Astrocyte of the spinal cord (primary cell): Measurements from ENCODE around the gene RAB11B.
A peak's percentile ranks its signal among the peaks of the same experiment; 100 is the strongest.
"Not testable (repeated sequence)": the region's sequence is repeated elsewhere in the genome, so short reads cannot be mapped to it uniquely, and the experiment has no call there.

Experiments used
- DNase-seq: peaks from one replicate; pipeline ENCODE4 v3.0.0; 2011; ENCODE audit warnings: low read depth, low spot score
- H3K4me3 ChIP-seq: 2 replicates; pipeline ENCODE4 v1.5.1; 2011; ENCODE audit warnings: low read depth, mild to moderate bottlenecking, low read length, moderate library complexity
- in situ Hi-C: cut with HindIII; loops from 2 replicates; pipeline ENCODE4 v1.10.0; 2017; ENCODE audit warnings: low sequenced_read_pairs
- TF ChIP-seq, protein P1 (sequence below): IDR thresholded peaks from 2 replicates; pipeline ENCODE4 v1.5.1; 2012; ENCODE audit warnings: low read depth, mild to moderate bottlenecking, low read length, inconsistent platforms

Gene RAB11B

DNA sequence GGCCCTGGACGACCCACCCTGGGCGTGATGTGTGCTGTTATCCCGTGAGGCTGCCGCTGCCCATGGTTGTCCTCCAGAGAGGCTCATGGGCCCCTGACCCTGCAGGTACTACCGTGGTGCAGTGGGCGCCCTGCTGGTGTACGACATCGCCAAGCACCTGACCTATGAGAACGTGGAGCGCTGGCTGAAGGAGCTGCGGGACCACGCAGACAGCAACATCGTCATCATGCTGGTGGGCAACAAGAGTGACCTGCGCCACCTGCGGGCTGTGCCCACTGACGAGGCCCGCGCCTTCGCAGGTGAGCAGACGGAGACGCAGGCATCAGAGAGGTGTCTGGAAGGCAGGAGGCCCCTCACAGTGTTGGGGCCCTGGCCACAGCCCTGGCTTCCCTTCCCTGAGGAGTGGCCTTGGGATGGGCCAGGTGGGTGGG lies 11.8 kb downstream of the RAB11B start:
- H3K4me3 ChIP-seq: no peak overlapping the region
- TF ChIP-seq, protein P1, sequence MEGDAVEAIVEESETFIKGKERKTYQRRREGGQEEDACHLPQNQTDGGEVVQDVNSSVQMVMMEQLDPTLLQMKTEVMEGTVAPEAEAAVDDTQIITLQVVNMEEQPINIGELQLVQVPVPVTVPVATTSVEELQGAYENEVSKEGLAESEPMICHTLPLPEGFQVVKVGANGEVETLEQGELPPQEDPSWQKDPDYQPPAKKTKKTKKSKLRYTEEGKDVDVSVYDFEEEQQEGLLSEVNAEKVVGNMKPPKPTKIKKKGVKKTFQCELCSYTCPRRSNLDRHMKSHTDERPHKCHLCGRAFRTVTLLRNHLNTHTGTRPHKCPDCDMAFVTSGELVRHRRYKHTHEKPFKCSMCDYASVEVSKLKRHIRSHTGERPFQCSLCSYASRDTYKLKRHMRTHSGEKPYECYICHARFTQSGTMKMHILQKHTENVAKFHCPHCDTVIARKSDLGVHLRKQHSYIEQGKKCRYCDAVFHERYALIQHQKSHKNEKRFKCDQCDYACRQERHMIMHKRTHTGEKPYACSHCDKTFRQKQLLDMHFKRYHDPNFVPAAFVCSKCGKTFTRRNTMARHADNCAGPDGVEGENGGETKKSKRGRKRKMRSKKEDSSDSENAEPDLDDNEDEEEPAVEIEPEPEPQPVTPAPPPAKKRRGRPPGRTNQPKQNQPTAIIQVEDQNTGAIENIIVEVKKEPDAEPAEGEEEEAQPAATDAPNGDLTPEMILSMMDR: no peak
- no peak for DNase-seq
- in situ Hi-C loops: no loop called here

DNA sequence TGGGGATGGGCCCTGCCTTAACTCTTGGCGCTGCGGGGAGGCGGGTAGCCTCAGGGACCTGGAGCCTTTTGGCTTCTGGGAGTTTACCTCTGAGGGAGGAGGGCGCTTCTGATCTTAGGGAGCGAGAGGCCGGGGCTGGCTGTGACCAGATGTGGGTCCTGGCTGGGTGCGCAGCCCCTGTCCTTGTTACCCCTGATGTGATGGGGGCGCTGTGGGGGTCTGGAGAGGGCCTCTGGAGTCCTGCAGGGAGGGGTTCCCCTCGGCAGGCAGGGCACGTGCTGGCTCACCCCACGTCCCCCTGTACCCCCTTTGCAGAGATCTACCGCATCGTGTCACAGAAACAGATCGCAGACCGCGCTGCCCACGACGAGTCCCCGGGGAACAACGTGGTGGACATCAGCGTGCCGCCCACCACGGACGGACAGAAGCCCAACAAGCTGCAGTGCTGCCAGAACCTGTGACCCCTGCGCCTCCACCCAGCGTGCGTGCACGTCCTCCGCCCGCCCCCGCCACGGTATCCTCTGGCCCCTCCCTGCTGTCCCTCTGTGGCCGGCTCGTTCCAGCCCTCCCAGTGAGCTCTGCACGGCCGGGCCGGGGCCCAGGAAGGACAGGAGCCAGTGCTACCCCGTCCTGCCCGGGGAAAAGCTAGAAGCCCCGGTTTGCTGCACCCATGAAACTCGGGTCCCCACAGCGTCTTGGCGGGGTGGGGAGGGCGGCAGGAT lies 13.1 kb downstream of the RAB11B start:
- in situ Hi-C loops: no loop called here
- H3K4me3 ChIP-seq: no peak overlapping the region
- TF ChIP-seq, protein P1: no peak
- DNase-seq: no peak

GRCh38 chr19:8403820-8404109 lies 13.6 kb downstream of the RAB11B start:
- TF ChIP-seq, protein P1: no peak
- in situ Hi-C loops: no loop called here
- DNase-seq: no peak

DNA sequence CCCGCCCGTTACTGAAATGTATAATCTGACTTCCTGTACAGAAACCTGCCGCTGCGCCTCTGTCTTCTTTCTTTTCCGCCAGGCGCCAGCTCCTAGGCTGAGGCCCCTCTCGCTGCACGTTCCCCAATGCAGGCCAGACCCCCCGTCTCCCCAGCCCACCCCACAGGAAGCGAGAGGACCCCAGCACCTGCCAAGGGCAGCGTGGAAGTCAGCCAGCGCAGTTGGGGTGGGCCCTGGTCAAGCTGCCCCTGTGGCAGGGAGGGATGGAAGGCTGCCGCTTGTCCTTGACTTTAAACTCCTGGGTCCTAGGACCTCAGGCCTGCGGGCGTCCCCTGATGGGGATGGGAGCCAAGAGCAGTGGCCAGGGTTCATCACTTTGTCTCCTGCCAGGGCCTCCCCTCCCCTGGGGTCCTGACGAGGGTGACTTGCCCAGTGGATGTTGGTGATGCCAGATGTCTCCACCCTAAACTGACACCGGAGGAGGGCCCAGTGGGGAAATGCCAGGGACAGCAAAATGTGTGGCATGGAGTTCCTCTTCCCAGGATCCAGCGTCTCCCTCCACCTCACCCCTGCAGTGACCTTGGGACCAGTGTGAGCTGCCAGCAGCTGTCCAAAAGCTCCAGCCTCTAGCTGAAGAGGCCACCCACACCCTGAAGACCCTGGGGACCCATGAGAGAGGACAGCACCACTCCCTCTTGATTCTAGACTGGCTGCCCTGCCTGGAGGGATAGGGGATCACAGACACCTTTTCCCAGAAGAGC lies 14.4 kb downstream of the RAB11B start:
- in situ Hi-C loops: no loop called here
- no peak overlapping the region for H3K4me3 ChIP-seq
- TF ChIP-seq, protein P1: no peak
- no peak for DNase-seq

More at GRCh38 chr19:8403820-8404109, 13.6 kb downstream of the RAB11B start:
- H3K4me3 ChIP-seq: no peak overlapping the region

DNA sequence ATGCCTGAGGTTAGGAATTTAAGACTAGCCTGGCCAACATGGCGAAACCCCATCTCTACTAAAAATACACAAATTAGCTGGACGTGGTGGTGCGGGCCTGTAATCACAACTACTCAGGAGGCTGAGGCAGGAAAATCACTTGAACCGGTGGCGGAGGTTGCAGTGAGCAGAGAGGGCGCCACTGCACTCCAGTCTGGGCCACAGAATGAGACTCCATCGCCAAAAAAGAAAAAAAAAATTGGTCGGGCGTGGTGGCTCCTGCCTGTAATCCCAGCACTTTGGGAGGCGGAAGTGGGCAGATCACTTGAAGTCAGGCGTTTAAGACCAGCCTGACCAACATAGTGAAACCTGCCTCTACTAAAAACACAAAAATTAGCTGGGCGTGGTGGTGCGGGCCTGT lies 20.6 kb downstream of the RAB11B start:
- DNase-seq, H3K4me3 ChIP-seq, in situ Hi-C loops: not testable (repeated sequence)

DNA sequence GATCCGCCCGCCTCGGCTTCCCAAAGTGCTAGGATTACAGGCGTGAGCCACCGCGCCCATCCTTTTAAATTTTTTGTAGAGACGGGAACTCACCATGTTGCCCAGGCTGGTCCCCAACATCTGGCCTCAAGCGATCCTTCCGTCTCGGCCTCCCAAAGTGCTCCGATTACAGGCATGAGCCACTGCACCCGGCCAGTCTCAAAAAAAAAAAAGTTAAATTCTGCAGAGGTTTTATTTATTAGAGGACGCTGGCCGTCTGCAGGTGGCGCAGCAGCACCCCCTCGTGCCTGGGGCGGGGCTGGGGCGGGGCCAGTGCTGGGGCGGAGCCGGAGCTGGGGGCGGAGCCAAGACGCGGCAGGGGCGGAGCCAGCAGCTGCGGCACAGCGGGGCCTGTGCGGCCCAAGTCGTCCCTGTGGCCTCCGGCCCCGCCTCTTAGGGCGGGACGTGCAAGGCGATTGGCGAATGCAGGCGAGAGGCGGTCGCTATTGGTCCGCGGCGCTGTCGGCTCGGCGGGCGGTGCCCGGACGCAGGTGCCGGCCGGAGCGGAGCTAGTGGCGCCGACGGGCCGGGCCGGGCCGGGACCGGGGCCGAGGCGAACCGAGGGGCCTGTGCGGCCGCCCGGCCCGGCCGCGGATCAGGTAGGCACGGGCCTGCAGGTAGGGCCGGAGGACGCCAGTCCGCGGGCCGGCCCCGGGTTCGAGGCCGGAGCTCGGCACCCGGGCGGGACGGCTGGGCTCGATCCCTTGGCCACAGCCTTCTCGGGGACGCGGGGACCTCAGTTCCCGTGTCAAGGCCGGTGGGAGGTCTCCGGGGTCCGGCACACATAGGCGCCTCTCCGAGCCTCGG lies 22.8 kb downstream of the RAB11B start, which contains the start of gene MARCHF2:
TSS of gene MARCHF2 (plus strand) at position 523 of the 846 bp plus-strand sequence. CDS start 8,536 bp downstream, outside the sequence.
- TF ChIP-seq, protein P1: peak; percentile 56
- in situ Hi-C loops: no loop called here
- H3K4me3 ChIP-seq: peak within 1 kb of the TSS; percentile 63
- DNase-seq: peak; percentile 97

GRCh38 chr19:8413629-8413995 lies 23.5 kb downstream of the RAB11B start:
- in situ Hi-C loops: no loop called here
- TF ChIP-seq, protein P1: no peak
- peak overlapping the region; percentile 63 for H3K4me3 ChIP-seq
- no peak for DNase-seq
